ENCODE data around the gene TRAF5.

The TRAF5 gene

DNA sequence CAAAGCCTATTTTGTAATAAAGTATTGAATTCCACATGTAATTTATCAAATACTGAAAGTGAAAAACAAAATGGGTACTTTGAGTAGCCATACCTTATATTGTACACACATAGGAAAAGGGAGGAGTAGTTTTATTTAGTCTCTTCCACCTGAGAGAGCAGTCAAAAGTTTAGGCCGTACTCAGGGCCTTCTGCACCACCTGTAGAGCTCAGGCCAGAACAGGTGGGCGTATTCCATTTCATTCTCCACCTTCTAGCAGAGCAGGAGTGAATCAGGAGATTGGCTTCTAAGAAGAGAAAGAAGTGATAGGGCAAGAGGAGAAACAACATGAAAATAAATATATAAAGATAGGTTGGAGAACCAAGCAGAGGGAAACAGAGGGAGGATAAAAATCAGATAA, 44.0 kb downstream of the TRAF5 start:
- no peak overlapping the region for H3K4me2 ChIP-seq (ENCODE audit: insufficient read depth, low read length)
- no peaks in the 10 kb centered on the region for H3K36me3 ChIP-seq (ENCODE audit: insufficient read depth, low read length)
- ATAC-seq (ENCODE audit: insufficient read depth, low read depth) (no peak), DNase-seq (no peak)
- no peak overlapping the region for H3K9ac ChIP-seq (ENCODE audit: low read depth, low read length)
- no peak overlapping the region for H3K27ac ChIP-seq (ENCODE audit: low read length)
- no peaks in the 10 kb centered on the region for H4K20me1 ChIP-seq (ENCODE audit: insufficient read depth, low read length)
- TF ChIP-seq, protein P1, sequence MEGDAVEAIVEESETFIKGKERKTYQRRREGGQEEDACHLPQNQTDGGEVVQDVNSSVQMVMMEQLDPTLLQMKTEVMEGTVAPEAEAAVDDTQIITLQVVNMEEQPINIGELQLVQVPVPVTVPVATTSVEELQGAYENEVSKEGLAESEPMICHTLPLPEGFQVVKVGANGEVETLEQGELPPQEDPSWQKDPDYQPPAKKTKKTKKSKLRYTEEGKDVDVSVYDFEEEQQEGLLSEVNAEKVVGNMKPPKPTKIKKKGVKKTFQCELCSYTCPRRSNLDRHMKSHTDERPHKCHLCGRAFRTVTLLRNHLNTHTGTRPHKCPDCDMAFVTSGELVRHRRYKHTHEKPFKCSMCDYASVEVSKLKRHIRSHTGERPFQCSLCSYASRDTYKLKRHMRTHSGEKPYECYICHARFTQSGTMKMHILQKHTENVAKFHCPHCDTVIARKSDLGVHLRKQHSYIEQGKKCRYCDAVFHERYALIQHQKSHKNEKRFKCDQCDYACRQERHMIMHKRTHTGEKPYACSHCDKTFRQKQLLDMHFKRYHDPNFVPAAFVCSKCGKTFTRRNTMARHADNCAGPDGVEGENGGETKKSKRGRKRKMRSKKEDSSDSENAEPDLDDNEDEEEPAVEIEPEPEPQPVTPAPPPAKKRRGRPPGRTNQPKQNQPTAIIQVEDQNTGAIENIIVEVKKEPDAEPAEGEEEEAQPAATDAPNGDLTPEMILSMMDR (IDR thresholded peaks at IDR 0.05; ENCODE audit: borderline replicate concordance, extremely low read depth, low read length, poor library complexity, severe bottlenecking): no peak
- no peak for TF ChIP-seq EZH2 (IDR thresholded peaks at IDR 0.05; ENCODE audit: borderline replicate concordance, low read depth, low read length, severe bottlenecking)
- no peaks in the 10 kb centered on the region for H3K9me3 ChIP-seq (ENCODE audit: insufficient read depth, low read length, severe bottlenecking)
- H3K4me3 ChIP-seq (ENCODE audit: low read depth in 1 of 2, low read length in 2 of 2): no peak overlapping the region
- no peak overlapping the region for H2AFZ ChIP-seq (ENCODE audit: low read depth, low read length)
- no peaks in the 10 kb centered on the region for H3K4me1 ChIP-seq (ENCODE audit: insufficient read depth, low read length)
- no peaks in the 10 kb centered on the region for H3K27me3 ChIP-seq (ENCODE audit: insufficient read depth, low read length, poor library complexity)
- no peaks in the 10 kb centered on the region for H3K79me2 ChIP-seq (ENCODE audit: insufficient read depth, low read length)

GRCh38 chr1:211371406-211372105, 44.9 kb downstream of the TRAF5 start:
- Histone ChIP-seq H3K9me3 (ENCODE audit: insufficient read depth, low read length, severe bottlenecking) (no peaks in the 10 kb centered on the region), H3K27ac (ENCODE audit: low read length) (no peak overlapping the region), H3K36me3 (ENCODE audit: insufficient read depth, low read length) (no peaks in the 10 kb centered on the region), H3K4me3 (ENCODE audit: low read depth in 1 of 2, low read length in 2 of 2) (no peak overlapping the region), H3K27me3 (ENCODE audit: insufficient read depth, low read length, poor library complexity) (no peaks in the 10 kb centered on the region), H3K4me1 (ENCODE audit: insufficient read depth, low read length) (no peaks in the 10 kb centered on the region), H3K79me2 (ENCODE audit: insufficient read depth, low read length) (no peaks in the 10 kb centered on the region), H4K20me1 (ENCODE audit: insufficient read depth, low read length) (no peaks in the 10 kb centered on the region), H3K4me2 (ENCODE audit: insufficient read depth, low read length) (no peak overlapping the region), H2AFZ (ENCODE audit: low read depth, low read length) (no peak overlapping the region), H3K9ac (ENCODE audit: low read depth, low read length) (no peak overlapping the region)
- TF ChIP-seq, protein P1 (IDR thresholded peaks at IDR 0.05; ENCODE audit: borderline replicate concordance, extremely low read depth, low read length, poor library complexity, severe bottlenecking): no peak
- no peak for TF ChIP-seq EZH2 (IDR thresholded peaks at IDR 0.05; ENCODE audit: borderline replicate concordance, low read depth, low read length, severe bottlenecking)
- no peak for ATAC-seq (ENCODE audit: insufficient read depth, low read depth)
- DNase-seq: no peak

- no peak overlapping the region for H3K4me3 ChIP-seq (ENCODE audit: low read depth in 1 of 2, low read length in 2 of 2)
- no peak for DNase-seq
- H2AFZ ChIP-seq (ENCODE audit: low read depth, low read length): no peak overlapping the region
- ATAC-seq (ENCODE audit: insufficient read depth, low read depth): no peak
- no peaks in the 10 kb centered on the region for H3K36me3 ChIP-seq (ENCODE audit: insufficient read depth, low read length)
- no peak overlapping the region for H3K4me2 ChIP-seq (ENCODE audit: insufficient read depth, low read length)
- no peak overlapping the region for H3K27ac ChIP-seq (ENCODE audit: low read length)
- no peaks in the 10 kb centered on the region for H3K4me1 ChIP-seq (ENCODE audit: insufficient read depth, low read length)
- no peaks in the 10 kb centered on the region for H4K20me1 ChIP-seq (ENCODE audit: insufficient read depth, low read length)
- no peaks in the 10 kb centered on the region for H3K9me3 ChIP-seq (ENCODE audit: insufficient read depth, low read length, severe bottlenecking)
- H3K79me2 ChIP-seq (ENCODE audit: insufficient read depth, low read length): no peaks in the 10 kb centered on the region
- TF ChIP-seq, protein P1 (IDR thresholded peaks at IDR 0.05; ENCODE audit: borderline replicate concordance, extremely low read depth, low read length, poor library complexity, severe bottlenecking): no peak
- TF ChIP-seq EZH2 (IDR thresholded peaks at IDR 0.05; ENCODE audit: borderline replicate concordance, low read depth, low read length, severe bottlenecking): no peak
- H3K27me3 ChIP-seq (ENCODE audit: insufficient read depth, low read length, poor library complexity): peaks cover under 1% of the 10 kb centered on the region
- H3K9ac ChIP-seq (ENCODE audit: low read depth, low read length): no peak overlapping the region
These were observed 45.8 kb downstream of the TRAF5 start for GRCh38 chr1:211372463-211372862.
